ENCODE measurements around the gene PDS5B. TPM values are rescaled to one million over a fixed set of nuclear protein-coding genes. Genes with fewer than 3 reads are reported as not detected.

Gene PDS5B
- total RNA-seq, 1 donor from 2014 or later = 55.9 TPM

DNA sequence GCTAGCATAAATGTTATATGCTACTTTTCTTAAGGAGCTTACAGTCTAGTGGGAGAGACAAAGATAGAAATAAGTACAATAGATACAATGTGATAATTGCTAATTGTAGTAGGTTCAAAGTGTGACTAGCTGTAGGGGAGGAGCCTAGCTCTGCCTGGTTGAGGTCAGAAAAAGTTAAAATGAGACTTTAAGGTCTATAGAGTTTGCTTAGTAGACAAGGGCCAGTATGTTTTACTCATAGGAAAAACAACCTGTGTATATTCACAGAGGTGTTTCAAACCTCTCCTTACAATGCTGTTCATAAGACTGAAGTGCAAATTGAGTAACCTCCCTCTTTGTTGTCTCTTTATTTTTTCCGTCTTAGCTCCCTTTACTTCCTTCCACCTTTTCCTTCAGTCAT, 56.1 kb downstream of the PDS5B start:
- Histone ChIP-seq H3K9me3 (ENCODE audit: low read depth) (no peaks in the 10 kb centered on the region), H4K20me1 (ENCODE audit: low read depth) (peaks cover 84% of the 10 kb centered on the region), H3K9ac (no peak overlapping the region), H3K4me3 (no peak overlapping the region), H3K36me3 (no peaks in the 10 kb centered on the region), H3F3A (ENCODE audit: low read depth) (no peaks in the 10 kb centered on the region), H3K4me2 (no peak overlapping the region), H3K27ac (no peak overlapping the region), H3K4me1 (peaks cover 9% of the 10 kb centered on the region), H2AFZ (replicated peaks) (no peak overlapping the region), H3K79me2 (ENCODE audit: low read depth) (peaks cover 100% of the 10 kb centered on the region), H3K27me3 (no peaks in the 10 kb centered on the region)
- Mint-ChIP-seq H3K4me1 (no peaks in the 10 kb centered on the region), H3K9me3 (peaks cover 7% of the 10 kb centered on the region), H3K27ac (no peak overlapping the region), H3K27me3 (ENCODE audit: insufficient read depth, low read depth) (no peaks in the 10 kb centered on the region), H3K4me3 (no peak overlapping the region), H3K36me3 (peaks cover 4% of the 10 kb centered on the region)
- TF ChIP-seq EZH2phosphoT487 (IDR thresholded peaks at IDR 0.05) (no peak), CTCF (IDR thresholded peaks at IDR 0.05) (no peak), EZH2 (IDR thresholded peaks at IDR 0.05) (no peak)
- no peak for DNase-seq (ENCODE audit: low spot score)

- Histone ChIP-seq H3K9ac (no peak overlapping the region), H3F3A (ENCODE audit: low read depth) (no peaks in the 10 kb centered on the region), H3K4me2 (no peak overlapping the region), H3K4me3 (no peak overlapping the region), H3K27me3 (no peaks in the 10 kb centered on the region), H3K4me1 (peaks cover 5% of the 10 kb centered on the region), H3K27ac (no peak overlapping the region), H3K79me2 (ENCODE audit: low read depth) (peaks cover 100% of the 10 kb centered on the region), H3K36me3 (no peaks in the 10 kb centered on the region), H2AFZ (replicated peaks) (no peak overlapping the region), H4K20me1 (ENCODE audit: low read depth) (peaks cover 84% of the 10 kb centered on the region), H3K9me3 (ENCODE audit: low read depth) (no peaks in the 10 kb centered on the region)
- Mint-ChIP-seq H3K4me3 (no peak overlapping the region), H3K27me3 (ENCODE audit: insufficient read depth, low read depth) (no peaks in the 10 kb centered on the region), H3K4me1 (peaks cover 3% of the 10 kb centered on the region), H3K27ac (no peak overlapping the region), H3K36me3 (peaks cover 6% of the 10 kb centered on the region), H3K9me3 (peaks cover 7% of the 10 kb centered on the region)
- DNase-seq (ENCODE audit: low spot score) = no peak
- TF ChIP-seq CTCF (IDR thresholded peaks at IDR 0.05) (no peak), EZH2phosphoT487 (IDR thresholded peaks at IDR 0.05) (no peak), EZH2 (IDR thresholded peaks at IDR 0.05) (no peak)
Observed at GRCh38 chr13:32642858-32643257, 56.6 kb downstream of the PDS5B start.

DNA sequence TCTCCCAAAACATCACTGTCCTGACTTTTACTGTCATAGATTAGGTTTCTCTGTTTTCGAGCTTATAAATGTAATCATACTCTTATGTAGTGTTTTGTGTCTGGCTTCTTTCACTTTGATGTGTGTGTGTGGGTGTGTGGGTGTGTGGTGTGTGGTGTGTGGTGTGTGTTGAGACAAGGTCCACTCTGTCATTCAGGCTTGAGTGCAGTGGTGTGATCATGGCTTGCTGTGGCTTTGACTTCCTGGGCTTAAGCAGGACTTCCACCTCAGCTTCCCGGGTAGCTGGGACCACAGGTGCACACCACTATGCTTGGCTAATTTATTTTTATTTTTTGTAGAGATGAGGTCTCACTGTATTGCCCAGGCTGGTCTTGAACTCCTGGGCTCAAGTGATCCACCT, 59.6 kb downstream of the PDS5B start:
- Histone ChIP-seq H3K4me3 (no peak overlapping the region), H3K9ac (no peak overlapping the region), H3K27ac (no peak overlapping the region), H2AFZ (replicated peaks) (no peak overlapping the region), H3K9me3 (ENCODE audit: low read depth) (no peaks in the 10 kb centered on the region), H3K4me2 (no peak overlapping the region), H3K4me1 (peaks cover 5% of the 10 kb centered on the region), H4K20me1 (ENCODE audit: low read depth) (peaks cover 90% of the 10 kb centered on the region), H3F3A (ENCODE audit: low read depth) (no peaks in the 10 kb centered on the region), H3K79me2 (ENCODE audit: low read depth) (peaks cover 93% of the 10 kb centered on the region), H3K36me3 (no peaks in the 10 kb centered on the region), H3K27me3 (no peaks in the 10 kb centered on the region)
- Mint-ChIP-seq H3K9me3 (peaks cover 7% of the 10 kb centered on the region), H3K27ac (no peak overlapping the region), H3K4me3 (no peak overlapping the region), H3K4me1 (peaks cover 5% of the 10 kb centered on the region), H3K27me3 (ENCODE audit: insufficient read depth, low read depth) (no peaks in the 10 kb centered on the region), H3K36me3 (peaks cover 6% of the 10 kb centered on the region)
- no peak for DNase-seq (ENCODE audit: low spot score)
- TF ChIP-seq EZH2 (IDR thresholded peaks at IDR 0.05) = no peak
- TF ChIP-seq EZH2phosphoT487 (IDR thresholded peaks at IDR 0.05) = no peak
- no peak for TF ChIP-seq CTCF (IDR thresholded peaks at IDR 0.05)
